GM12864 (cell line): Measurements from ENCODE around the gene RNU1-2.
"Not testable (repeated sequence)": the region's sequence is repeated elsewhere in the genome, so short reads cannot be mapped to it uniquely, and the experiment has no call there.

Experiments
- DNase-seq: peaks from one replicate; pipeline ENCODE4 v3.0.0-alpha.2; 2011; ENCODE audit warnings: low read depth
- H3K4me3 ChIP-seq: 2 replicates; pipeline ENCODE4 v1.5.1; 2011; ENCODE audit warnings: mild to moderate bottlenecking, low read depth, low read length, control low read depth
- CTCF ChIP-seq: IDR thresholded peaks from 2 replicates; pipeline ENCODE4 v1.5.1; 2011; ENCODE audit warnings: low read depth, mild to moderate bottlenecking, moderate library complexity, low read length, control low read depth, inconsistent platforms; ENCODE audit errors: missing control alignments

The RNU1-2 gene

GRCh38 chr1:16927711-16928485, 32.1 kb downstream of the RNU1-2 start:
- no peak for TF ChIP-seq CTCF
- DNase-seq = no peak
- no peak overlapping the region for H3K4me3 ChIP-seq

GRCh38 chr1:16929146-16930041, 33.6 kb downstream of the RNU1-2 start:
- not testable (repeated sequence) for DNase-seq, H3K4me3 ChIP-seq

GRCh38 chr1:16931206-16931934, 35.6 kb downstream of the RNU1-2 start:
- not testable (repeated sequence) for DNase-seq

GRCh38 chr1:16933945-16934344, 38.2 kb downstream of the RNU1-2 start:
- not testable (repeated sequence) for DNase-seq, H3K4me3 ChIP-seq

More at GRCh38 chr1:16931206-16931934, 35.6 kb downstream of the RNU1-2 start:
- not testable (repeated sequence) for H3K4me3 ChIP-seq

GRCh38 chr1:16936580-16936979, 40.8 kb downstream of the RNU1-2 start:
- DNase-seq, H3K4me3 ChIP-seq: not testable (repeated sequence)

GRCh38 chr1:16938351-16939321, 42.9 kb downstream of the RNU1-2 start:
- H3K4me3 ChIP-seq = no peak overlapping the region
- TF ChIP-seq CTCF = no peak
- DNase-seq = no peak

- H3K4me3 ChIP-seq, DNase-seq: not testable (repeated sequence)
Observed at GRCh38 chr1:16939386-16940180, 43.8 kb downstream of the RNU1-2 start.

GRCh38 chr1:16944038-16944437, 48.3 kb downstream of the RNU1-2 start:
- no peak for TF ChIP-seq CTCF
- DNase-seq = no peak
- H3K4me3 ChIP-seq = no peak overlapping the region

- not testable (repeated sequence) for H3K4me3 ChIP-seq, DNase-seq
Observed at GRCh38 chr1:16945512-16945911, 49.7 kb downstream of the RNU1-2 start.
